Measurements from ENCODE around the gene GPR84. TPM values are rescaled to one million over a fixed set of nuclear protein-coding genes. Genes with fewer than 3 reads are reported as not detected.
"Not testable (repeated sequence)": the region's sequence is repeated elsewhere in the genome, so short reads cannot be mapped to it uniquely, and the experiment has no call there.

Gene GPR84
- total and polyA plus RNA-seq, 9 donors, result 0.15 to 0.27 (median 0.22) TPM; not detected in 1

DNA sequence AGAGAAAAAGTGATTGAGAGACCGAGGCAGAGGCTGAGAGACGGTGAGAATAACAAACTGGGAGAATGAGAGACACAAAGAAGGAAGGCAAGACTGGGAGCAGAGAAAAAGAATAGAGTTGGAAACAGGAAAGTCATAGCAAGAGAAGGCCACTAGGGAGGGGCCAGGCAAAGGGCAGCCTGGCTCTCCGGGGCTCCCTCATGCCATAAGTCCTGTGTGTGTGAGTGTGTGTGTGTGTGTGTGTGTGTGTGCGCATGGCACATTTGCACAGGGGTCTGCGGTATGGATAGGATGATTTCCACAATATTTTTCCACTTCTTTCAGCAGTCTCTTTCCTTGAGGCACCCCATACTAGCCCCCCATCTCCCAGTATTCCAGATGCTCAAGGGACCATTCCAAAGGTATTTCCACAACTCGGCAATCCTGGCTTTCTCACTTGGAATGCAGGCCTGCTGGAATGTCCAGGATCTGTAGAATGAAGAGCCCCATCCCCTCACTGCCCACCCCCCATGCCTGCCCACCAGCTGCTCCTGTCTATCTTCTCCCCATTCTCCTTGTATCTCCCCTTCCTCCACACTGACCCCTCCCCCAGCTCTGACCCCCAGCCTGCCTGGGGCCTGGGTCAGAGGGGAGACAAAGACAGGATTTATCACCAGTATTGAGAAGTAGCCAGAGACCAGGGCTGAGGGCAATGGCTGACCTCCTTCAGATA lies 9.0 kb downstream of the GPR84 start:
- Histone ChIP-seq H3K36me3 (ENCODE audit: control insufficient read depth, insufficient read depth, low read length) (peaks cover 13% of the 10 kb centered on the region), H3K9me3 (replicated peaks; ENCODE audit: control insufficient read depth, low read depth, low read length) (no peaks in the 10 kb centered on the region), H3K4me3 (ENCODE audit: low read length) (no peak overlapping the region), H3K27ac (ENCODE audit: low read length) (peak overlapping the region; percentile 96), H3K4me1 (ENCODE audit: control insufficient read depth, insufficient read depth, low read length) (peaks cover 85% of the 10 kb centered on the region), H3K27me3 (ENCODE audit: control insufficient read depth, insufficient read depth, low read length) (no peaks in the 10 kb centered on the region)
- 36% methylated on average over 3 of the region's 6 CpGs for WGBS (ENCODE audit: insufficient coverage)
- DNase-seq, result peak; percentile 38

DNA sequence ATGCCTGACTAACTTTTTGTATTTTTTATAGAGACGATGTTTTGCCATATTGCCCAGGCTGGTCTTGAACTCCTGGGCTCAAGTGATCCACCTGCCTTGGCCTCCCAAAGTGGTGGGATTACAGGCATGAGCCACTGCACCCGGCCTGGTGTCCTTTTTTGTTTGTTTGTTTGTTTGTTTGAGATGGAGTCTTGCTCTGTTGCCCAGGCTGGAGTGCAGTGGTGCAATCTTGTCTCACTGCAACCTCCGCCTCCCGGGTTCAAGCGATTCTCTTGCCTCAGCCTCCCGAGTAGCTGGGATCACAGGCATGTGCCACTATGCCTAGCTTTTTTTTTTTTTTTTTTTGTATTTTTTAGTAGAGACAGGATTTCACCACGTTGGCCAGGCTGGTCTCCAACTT lies 10.0 kb downstream of the GPR84 start:
- not testable (repeated sequence) for DNase-seq; H3K4me3 ChIP-seq (ENCODE audit: low read length); H3K27ac ChIP-seq (ENCODE audit: low read length); H3K9me3 ChIP-seq (replicated peaks; ENCODE audit: control insufficient read depth, low read depth, low read length); H3K27me3 ChIP-seq (ENCODE audit: control insufficient read depth, insufficient read depth, low read length)
- WGBS (ENCODE audit: insufficient coverage), result 70% methylated on average over 2 of the region's 7 CpGs
- H3K4me1 ChIP-seq (ENCODE audit: control insufficient read depth, insufficient read depth, low read length), result peaks cover 76% of the 10 kb centered on the region
- H3K36me3 ChIP-seq (ENCODE audit: control insufficient read depth, insufficient read depth, low read length), result peaks cover 23% of the 10 kb centered on the region

GRCh38 chr12:54352891-54353874 lies 11.1 kb downstream of the GPR84 start:
- WGBS (ENCODE audit: insufficient coverage), result 0% methylated on average over 1 of the region's 1 CpG
- Histone ChIP-seq H3K36me3 (ENCODE audit: control insufficient read depth, insufficient read depth, low read length) (peaks cover 32% of the 10 kb centered on the region), H3K4me3 (ENCODE audit: low read length) (peak overlapping the region; percentile 2), H3K9me3 (replicated peaks; ENCODE audit: control insufficient read depth, low read depth, low read length) (no peaks in the 10 kb centered on the region), H3K27ac (ENCODE audit: low read length) (peak overlapping the region; percentile 79), H3K4me1 (ENCODE audit: control insufficient read depth, insufficient read depth, low read length) (peaks cover 69% of the 10 kb centered on the region), H3K27me3 (ENCODE audit: control insufficient read depth, insufficient read depth, low read length) (no peaks in the 10 kb centered on the region)
- DNase-seq, result peak; percentile 83

DNA sequence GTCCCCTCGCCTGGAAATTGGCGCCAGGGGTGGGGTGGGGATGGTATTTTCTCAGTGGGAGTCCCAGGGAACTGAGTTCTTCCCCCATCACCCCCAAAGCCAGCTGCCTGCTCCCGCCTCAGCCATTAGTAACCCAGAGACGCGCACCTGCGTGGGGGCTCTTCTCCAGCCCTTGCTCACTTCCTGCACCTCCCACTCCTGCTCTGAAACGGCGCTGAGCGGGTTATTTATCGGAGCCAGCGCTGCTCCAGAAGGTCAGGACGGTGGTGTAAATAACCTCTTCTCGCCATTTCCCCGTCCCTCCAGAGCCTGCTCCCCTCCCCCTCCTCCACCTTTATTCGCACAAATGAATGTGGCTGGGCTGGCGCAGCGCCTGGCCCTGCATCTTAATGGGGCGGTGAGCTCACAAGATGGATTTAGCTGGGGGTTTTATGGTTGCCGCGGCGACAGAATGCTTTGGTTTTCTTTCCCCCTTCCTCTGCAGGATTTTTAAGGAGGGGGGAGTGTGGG lies 12.2 kb downstream of the GPR84 start:
- Histone ChIP-seq H3K4me1 (ENCODE audit: control insufficient read depth, insufficient read depth, low read length) (peaks cover 58% of the 10 kb centered on the region), H3K9me3 (replicated peaks; ENCODE audit: control insufficient read depth, low read depth, low read length) (no peaks in the 10 kb centered on the region), H3K27me3 (ENCODE audit: control insufficient read depth, insufficient read depth, low read length) (no peaks in the 10 kb centered on the region), H3K4me3 (ENCODE audit: low read length) (no peak overlapping the region), H3K36me3 (ENCODE audit: control insufficient read depth, insufficient read depth, low read length) (peaks cover 43% of the 10 kb centered on the region), H3K27ac (ENCODE audit: low read length) (peak overlapping the region; percentile 79)
- 8% methylated on average over 8 of the region's 21 CpGs for WGBS (ENCODE audit: insufficient coverage)
- peak; percentile 87 for DNase-seq

GRCh38 chr12:54351341-54351740 lies 12.9 kb downstream of the GPR84 start:
- no peaks in the 10 kb centered on the region for H3K9me3 ChIP-seq (replicated peaks; ENCODE audit: control insufficient read depth, low read depth, low read length)
- no peak overlapping the region for H3K4me3 ChIP-seq (ENCODE audit: low read length)
- H3K4me1 ChIP-seq (ENCODE audit: control insufficient read depth, insufficient read depth, low read length), result peaks cover 51% of the 10 kb centered on the region
- H3K27me3 ChIP-seq (ENCODE audit: control insufficient read depth, insufficient read depth, low read length), result no peaks in the 10 kb centered on the region
- peak overlapping the region; percentile 79 for H3K27ac ChIP-seq (ENCODE audit: low read length)
- H3K36me3 ChIP-seq (ENCODE audit: control insufficient read depth, insufficient read depth, low read length), result peaks cover 50% of the 10 kb centered on the region
- no peak for DNase-seq
- WGBS (ENCODE audit: insufficient coverage), result no CpG with 5 or more reads among the region's 4 CpGs

GRCh38 chr12:54350743-54351142 lies 13.5 kb downstream of the GPR84 start:
- Histone ChIP-seq H3K36me3 (ENCODE audit: control insufficient read depth, insufficient read depth, low read length) (peaks cover 53% of the 10 kb centered on the region), H3K9me3 (replicated peaks; ENCODE audit: control insufficient read depth, low read depth, low read length) (no peaks in the 10 kb centered on the region), H3K4me1 (ENCODE audit: control insufficient read depth, insufficient read depth, low read length) (peaks cover 45% of the 10 kb centered on the region), H3K4me3 (ENCODE audit: low read length) (no peak overlapping the region), H3K27ac (ENCODE audit: low read length) (no peak overlapping the region), H3K27me3 (ENCODE audit: control insufficient read depth, insufficient read depth, low read length) (no peaks in the 10 kb centered on the region)
- no CpG with 5 or more reads among the region's 3 CpGs for WGBS (ENCODE audit: insufficient coverage)
- no peak for DNase-seq

- Histone ChIP-seq H3K9me3 (replicated peaks; ENCODE audit: control insufficient read depth, low read depth, low read length) (no peaks in the 10 kb centered on the region), H3K36me3 (ENCODE audit: control insufficient read depth, insufficient read depth, low read length) (peaks cover 63% of the 10 kb centered on the region), H3K4me3 (ENCODE audit: low read length) (no peak overlapping the region), H3K27me3 (ENCODE audit: control insufficient read depth, insufficient read depth, low read length) (no peaks in the 10 kb centered on the region), H3K4me1 (ENCODE audit: control insufficient read depth, insufficient read depth, low read length) (peaks cover 34% of the 10 kb centered on the region), H3K27ac (ENCODE audit: low read length) (no peak overlapping the region)
- DNase-seq, result no peak
These were observed 14.6 kb downstream of the GPR84 start for GRCh38 chr12:54349679-54350078.

DNA sequence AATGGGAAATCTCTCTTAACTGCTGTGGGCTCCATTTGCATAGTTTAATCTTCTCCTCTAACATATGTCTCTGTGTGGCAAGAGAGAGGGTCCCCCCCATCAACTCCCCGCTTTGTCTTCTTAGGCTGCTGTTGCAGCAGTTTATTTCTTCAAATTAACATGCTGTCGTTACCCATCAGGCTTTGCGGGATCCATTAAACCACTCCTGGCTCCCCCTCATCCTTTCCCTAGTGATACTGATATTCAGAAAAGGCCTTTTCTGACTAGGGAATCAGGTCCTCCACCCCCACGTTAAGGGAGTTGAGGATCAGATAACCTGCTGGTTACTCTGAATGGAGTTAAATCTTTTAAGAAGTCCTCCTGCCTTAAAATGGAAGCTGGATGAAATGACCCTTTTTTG lies 15.2 kb downstream of the GPR84 start:
- H3K27me3 ChIP-seq (ENCODE audit: control insufficient read depth, insufficient read depth, low read length), result no peaks in the 10 kb centered on the region
- no peaks in the 10 kb centered on the region for H3K9me3 ChIP-seq (replicated peaks; ENCODE audit: control insufficient read depth, low read depth, low read length)
- 100% methylated on average over 1 of the region's 4 CpGs for WGBS (ENCODE audit: insufficient coverage)
- DNase-seq, result no peak
- no peak overlapping the region for H3K4me3 ChIP-seq (ENCODE audit: low read length)
- H3K27ac ChIP-seq (ENCODE audit: low read length), result no peak overlapping the region
- H3K4me1 ChIP-seq (ENCODE audit: control insufficient read depth, insufficient read depth, low read length), result peaks cover 32% of the 10 kb centered on the region
- H3K36me3 ChIP-seq (ENCODE audit: control insufficient read depth, insufficient read depth, low read length), result peaks cover 63% of the 10 kb centered on the region

GRCh38 chr12:54341378-54342300 lies 22.6 kb downstream of the GPR84 start:
- DNase-seq, result peak; percentile 47

More at GRCh38 chr12:54341378-54342300, 22.6 kb downstream of the GPR84 start:
- no peaks in the 10 kb centered on the region for H3K27me3 ChIP-seq (ENCODE audit: control insufficient read depth, insufficient read depth, low read length)
- H3K4me1 ChIP-seq (ENCODE audit: control insufficient read depth, insufficient read depth, low read length), result peaks cover 26% of the 10 kb centered on the region
- H3K4me3 ChIP-seq (ENCODE audit: low read length), result no peak overlapping the region
- peak overlapping the region; percentile 48 for H3K27ac ChIP-seq (ENCODE audit: low read length)
- WGBS (ENCODE audit: insufficient coverage), result 65% methylated on average over 4 of the region's 9 CpGs
- H3K9me3 ChIP-seq (replicated peaks; ENCODE audit: control insufficient read depth, low read depth, low read length), result no peaks in the 10 kb centered on the region
- H3K36me3 ChIP-seq (ENCODE audit: control insufficient read depth, insufficient read depth, low read length), result peaks cover 43% of the 10 kb centered on the region

Measured in muscle of leg (tissue), 11 donors.